Fibroblast of gingiva (primary cell): ENCODE measurements around the gene OPN1MW3.
"Not testable (repeated sequence)": the region's sequence is repeated elsewhere in the genome, so short reads cannot be mapped to it uniquely, and the experiment has no call there.

Source experiments
- DNase-seq: peaks from one replicate; pipeline ENCODE4 v3.0.0-alpha.2; 2011; ENCODE audit warnings: low read depth

The OPN1MW3 gene

DNA sequence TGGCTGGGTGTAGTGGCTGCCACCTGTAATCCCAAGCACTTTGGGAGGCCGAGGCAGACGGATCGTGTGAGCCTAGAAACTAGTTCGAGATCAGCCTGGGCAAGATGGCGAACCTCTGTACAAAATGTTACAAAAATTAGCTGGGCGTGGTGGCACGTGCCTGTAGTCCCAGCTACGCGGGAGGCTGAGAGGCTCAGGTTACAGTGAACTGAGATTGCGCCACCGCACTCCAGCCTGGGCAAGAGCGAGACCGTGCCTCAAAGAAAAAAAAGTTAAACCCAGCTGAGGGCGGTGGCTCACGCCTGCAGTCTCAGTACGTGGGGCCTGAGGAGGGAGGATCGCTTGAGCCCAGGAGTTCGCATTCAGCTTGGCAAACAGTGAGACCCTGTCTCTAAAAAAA lies 39.3 kb downstream of the OPN1MW3 start:
- no peak for DNase-seq

DNA sequence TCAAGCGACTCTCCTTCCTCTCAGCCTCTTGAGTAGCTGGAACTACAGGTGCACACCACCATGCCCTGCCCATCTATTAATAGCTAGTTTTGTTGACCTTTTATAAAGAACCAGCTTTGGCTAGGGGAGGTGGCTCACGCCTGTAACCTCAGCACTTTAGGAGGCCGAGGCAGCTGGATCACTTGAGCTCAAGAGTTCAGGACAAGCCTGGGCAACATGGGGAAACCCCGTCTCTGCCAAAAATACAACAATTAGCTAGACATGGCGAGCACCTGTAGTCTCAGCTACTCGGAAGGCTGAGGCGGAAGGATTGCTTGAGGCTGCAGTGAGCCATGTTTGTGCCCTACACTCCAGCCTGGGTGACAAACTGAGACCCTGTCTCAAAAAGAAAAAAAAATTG lies 40.9 kb downstream of the OPN1MW3 start:
- DNase-seq: no peak

DNA sequence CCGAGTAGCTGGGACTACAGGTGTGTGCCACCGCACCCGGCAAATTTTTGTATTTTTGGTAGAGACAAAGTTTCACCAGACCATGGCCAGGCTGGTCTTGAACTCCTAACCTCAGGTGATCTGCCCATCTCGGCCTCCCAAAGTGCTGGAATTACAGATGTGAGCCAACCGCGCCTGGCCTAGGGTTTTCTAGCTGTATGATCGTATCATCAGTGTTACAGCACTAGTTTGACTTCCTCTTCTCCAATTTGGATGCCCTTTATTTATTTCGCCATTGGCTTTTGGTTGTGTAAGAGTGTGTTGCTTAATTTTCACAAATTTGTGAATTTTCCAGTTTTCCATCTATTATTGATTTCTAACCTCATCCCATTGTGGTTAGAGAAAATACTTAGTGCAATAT lies 43.4 kb downstream of the OPN1MW3 start:
- DNase-seq: peak; percentile 13

DNA sequence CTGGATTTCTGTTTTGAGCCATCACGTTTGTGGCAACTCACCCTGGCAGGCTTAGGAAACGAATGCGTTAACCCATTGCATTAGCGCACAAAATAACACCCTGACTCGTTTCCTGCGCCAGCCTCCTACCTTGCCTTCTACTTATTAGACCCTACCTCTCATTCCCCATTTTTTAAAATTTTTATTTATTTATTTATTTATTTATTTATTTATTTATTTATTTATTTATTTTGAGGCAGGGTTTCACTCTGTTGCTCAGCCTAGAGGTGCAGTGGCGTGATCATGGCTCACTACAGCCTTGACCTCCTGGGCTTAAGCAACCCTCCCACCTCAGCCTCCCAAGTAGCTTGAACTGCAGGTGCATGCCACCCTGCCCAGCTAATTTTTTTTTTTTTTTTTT lies 45.6 kb downstream of the OPN1MW3 start:
- DNase-seq: not testable (repeated sequence)

DNA sequence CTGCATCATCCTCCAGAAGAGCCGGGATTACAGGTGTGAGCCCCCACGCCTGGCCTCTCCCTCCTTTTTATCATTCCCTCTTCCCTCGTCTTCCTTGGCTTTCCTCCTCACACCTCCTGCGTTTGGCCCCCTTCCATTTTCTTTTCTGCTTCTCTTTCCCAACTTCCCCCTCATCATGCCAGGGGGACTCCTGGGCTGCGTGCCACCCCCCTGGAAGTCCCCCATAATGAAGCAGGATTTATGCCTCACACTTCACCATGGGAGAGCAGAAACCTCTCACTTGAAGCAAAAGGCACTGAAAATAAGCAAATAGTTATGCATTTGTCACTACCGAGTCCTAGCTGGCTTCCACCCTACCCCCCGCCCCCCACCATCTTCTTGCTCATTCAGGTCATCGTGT lies 46.1 kb downstream of the OPN1MW3 start:
- no peak for DNase-seq

DNA sequence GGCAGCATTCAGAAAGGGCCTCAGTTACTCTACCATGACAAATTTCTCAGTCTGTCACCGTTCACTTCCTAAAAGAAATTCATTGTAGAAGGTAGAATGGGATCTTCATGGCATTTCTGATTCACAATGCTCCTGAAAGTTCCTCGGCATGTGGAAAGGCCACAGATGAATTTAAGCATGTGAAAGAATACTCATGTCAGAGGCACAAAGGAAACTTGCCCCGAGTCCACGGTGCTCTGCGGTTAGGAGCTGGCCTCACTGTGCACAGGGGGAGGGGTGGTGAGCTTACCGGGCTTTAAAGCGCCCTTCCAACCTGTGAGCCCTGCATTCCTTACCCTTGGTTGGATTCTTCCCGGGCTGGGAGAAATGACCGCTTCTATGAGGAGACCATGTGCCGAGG lies 47.5 kb downstream of the OPN1MW3 start:
- DNase-seq: no peak

DNA sequence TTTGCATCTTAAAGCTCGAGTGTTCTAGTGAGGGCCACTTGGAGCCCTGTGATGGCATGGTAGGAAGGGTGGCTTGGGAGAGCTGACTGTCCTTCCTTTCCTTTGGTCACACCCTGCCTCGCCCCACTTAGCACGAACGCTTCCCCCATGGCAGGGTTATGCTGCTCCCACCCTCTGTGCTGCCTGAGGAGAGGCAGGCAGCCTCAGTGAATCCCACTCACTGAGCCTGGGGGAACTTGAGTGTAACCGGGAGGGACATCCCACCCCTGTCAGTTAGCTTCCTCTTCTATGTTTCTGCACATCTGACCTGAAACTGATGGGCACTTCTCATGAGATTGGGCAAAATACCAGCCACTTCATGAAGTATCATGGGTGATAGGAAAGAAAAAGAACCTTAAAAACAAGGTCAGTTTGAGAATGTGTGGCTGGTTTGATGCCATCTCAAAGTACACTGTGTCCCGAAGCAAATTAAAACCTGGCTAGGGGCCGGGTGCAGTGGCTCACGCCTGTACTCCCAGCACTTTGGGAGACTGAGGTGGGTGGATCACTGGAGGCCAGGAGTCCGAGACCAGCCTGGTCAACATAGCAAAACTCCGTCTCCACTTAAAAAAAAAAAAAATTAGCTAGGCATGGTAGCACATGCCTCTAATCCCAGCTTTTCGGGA lies 48.3 kb downstream of the OPN1MW3 start:
- DNase-seq: no peak

DNA sequence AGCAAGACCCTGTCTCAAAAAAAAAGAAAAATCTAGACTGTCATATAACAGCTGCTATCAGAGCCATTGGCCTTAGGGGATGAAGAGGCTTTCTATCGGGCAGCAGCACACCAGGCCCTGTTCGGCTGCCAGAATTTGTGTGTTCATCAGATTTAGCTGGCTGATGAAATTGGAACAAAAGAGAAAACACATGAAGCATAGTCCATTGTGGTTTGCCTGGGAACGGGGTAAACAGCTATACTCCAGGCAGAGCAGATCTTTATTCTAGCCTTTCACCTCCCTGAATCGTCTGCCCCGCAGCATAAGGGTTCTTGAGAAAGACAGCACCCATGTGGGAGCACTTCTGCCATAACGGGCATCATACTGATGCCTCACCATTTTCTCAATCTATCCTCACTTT lies 49.8 kb downstream of the OPN1MW3 start:
- peak; percentile 10 for DNase-seq

DNA sequence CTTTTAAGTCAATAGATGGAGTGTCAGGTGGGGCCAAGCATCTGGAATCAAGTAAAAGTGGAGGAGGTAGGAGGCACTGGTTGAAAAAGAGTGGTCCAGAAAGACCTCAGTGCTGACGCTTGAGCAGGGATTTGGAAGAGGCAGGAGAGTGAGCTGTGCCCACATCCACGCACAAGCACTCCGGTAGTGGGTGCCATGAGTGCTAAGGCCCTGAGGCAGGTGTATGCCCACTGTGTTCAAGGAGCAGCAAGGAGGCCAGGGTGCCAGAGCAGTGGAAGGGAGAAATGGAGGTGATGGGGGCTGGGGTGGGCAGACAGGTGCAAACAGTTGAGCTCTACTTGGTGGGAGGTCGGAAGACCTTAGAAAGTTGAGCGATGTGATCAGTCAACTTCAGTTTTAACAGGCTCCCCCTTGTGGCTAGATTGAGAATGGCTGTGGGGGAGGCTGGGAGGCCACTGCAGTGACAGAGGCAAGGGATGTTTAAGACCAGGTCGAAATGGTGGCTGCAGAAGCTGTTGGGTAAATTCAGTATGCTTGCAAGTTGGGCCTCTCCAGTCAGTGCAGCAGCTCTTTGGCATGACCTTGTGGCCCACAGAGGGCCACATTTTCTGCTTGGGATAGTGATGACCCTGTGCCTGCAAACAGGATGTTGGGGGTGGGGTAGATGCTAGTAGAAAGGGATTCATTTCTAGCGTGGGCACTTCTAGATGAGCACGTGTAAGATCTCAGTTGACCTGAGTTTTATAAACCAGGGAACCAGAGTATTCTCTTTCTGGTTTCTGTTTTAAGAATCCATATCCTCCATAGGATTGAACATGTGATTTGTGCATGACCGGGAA lies 50.9 kb downstream of the OPN1MW3 start:
- peak; percentile 11 for DNase-seq

DNA sequence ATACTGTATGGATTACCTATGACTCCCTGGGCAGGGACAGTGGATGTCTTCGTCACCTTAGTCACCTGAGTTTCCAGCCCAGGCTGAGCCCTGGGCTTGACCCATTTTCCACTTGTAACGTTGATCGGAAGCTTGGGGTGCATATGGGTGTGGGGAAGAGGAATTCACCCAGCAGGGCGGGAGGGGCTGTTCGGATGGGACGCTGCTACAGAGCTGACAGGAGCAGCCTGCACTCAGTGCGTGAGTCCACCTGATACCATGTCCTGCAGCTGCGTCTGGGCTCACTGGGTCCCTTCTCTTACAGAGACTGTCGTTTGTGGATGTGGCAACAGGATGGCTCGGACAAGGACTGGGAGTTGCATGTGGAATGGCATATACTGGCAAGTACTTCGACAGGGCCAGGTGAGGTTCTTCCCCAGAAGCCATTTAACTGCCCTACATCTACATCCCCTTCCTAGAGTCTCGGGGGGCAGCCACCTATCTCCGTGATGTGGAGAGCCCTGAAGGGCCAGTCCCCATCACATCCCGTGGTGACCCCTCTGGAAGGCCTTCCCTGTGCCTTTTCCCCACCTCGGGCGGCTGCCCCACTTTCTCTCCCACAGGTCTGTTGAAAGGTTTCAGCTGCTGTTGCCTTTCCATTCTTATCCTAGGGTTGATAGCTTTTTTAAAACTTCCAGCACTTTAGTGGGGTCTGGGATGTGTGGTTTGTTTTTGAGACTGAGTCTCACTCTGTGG lies 51.8 kb downstream of the OPN1MW3 start:
- DNase-seq: no peak

DNA sequence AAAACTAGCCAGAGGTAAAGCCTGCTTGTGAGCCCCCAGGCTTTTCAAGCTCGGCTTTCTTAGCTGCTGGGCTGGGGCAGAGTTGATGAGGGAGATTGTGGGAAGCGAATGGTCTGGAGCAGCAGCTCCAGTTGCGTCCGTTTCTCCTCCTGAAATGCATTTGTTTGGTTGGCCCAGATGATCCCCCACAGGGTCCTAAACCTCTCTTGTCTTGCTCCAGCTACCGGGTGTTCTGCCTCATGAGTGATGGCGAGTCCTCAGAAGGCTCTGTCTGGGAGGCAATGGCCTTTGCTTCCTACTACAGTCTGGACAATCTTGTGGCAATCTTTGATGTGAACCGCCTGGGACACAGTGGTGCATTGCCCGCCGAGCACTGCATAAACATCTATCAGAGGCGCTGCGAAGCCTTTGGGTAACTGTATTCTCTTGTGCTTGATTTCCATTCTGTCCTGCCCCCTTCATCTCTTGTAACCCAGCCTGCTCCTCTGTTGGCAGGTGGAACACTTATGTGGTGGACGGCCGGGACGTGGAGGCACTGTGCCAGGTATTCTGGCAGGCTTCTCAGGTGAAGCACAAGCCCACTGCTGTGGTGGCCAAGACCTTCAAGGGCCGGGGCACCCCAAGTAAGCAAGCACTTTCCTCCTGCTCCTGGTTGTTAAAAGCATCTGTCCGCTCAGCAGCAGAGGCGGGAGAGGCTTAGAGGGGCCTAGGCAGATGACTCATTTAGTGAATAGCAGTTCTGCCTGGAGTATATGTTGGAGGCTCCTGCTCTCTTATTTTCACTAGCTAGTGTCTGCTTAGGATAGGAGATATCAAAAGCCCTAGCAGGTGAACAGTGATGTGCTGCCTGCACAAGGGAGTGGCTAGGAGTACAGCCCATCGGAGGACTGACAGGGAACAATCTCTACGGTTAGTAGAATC lies 53.5 kb downstream of the OPN1MW3 start:
- DNase-seq: no peak

DNA sequence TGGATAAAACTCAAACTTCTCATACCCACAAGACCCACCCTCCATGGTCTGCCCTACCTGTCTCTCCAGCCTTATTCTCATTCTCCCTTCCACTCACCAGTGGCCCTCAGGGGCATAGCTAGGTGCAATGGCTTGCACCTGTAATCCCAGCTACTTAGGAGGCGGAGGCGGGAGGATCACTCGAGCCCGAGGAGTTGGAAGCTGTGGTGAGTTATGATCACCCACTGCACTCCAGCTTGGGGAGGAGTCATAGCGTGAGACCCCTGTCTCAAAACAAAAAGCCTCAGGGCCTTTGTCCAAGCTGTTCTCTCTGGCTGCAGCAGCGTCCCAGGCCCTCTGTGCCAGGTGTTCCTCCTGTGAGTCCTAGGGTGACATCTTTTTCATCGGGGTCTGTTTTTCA lies 54.7 kb downstream of the OPN1MW3 start:
- DNase-seq: no peak

DNA sequence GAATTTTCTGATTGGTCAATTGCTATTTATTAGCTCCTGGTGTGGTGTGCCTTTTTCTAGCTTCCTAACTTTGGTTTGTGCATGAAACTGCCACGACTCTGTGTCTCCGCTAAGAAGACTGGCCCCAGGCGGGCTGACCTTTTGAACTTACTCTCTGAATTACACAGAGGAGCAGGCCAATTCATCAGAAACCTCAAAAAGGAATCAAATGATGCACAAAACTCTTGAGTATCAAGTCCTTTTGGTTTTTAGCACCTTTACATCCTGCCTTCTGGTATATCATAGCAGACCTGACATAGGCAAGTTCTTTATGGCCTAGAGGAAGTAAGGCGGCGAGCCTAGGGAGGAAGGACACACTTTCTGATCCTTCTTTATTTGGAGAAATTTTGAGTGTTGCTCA lies 55.8 kb downstream of the OPN1MW3 start:
- DNase-seq: no peak

DNA sequence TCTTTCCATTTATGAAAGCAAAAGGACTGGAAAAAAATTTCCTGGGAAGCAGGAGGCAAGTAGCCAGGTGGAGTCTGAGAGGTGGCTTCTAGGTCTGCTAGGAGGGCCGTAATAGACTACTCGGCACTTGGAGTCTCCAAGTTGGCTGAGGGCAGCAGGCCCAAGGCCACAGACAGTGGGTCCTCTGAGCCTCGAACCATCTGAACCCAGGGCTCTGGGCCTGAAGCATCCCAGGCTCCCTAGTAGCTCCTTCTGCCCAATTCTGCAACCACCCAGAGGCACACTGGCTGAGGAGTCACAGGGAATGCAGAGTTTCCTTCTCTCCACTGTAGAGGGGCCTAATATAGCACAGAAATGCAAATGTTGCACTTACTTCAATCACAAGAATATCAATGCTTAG lies 58.0 kb downstream of the OPN1MW3 start:
- DNase-seq: no peak

DNA sequence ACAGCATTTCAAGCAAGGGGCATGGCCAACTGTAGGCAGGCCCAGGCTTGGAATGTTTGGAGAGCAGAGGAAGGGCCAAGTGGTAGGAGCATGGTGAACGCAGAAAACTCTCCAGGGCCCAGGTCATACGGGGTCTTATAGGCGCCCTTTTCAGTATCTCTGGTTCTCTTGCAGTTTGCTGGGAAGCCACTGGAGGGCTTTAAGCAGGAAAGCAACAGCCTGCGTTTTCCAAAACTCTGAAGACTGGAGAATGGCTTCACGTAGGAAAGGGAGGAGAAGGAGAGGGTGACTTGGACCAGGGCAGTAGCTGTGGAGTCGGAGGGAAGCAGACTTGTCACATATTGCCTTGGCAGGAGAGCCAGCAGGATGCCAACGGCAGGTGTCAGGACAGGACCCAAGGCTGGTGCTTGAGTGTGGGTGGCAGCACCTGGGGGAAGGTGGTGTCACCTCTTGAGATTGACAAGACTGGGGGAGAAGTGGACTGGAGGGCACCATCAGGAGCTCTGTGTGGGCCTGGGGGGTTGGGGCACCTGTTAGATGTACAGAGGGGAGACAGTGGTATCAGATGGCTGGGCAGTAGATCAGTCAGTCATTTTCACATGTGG lies 60.1 kb downstream of the OPN1MW3 start:
- DNase-seq: peak; percentile 4

DNA sequence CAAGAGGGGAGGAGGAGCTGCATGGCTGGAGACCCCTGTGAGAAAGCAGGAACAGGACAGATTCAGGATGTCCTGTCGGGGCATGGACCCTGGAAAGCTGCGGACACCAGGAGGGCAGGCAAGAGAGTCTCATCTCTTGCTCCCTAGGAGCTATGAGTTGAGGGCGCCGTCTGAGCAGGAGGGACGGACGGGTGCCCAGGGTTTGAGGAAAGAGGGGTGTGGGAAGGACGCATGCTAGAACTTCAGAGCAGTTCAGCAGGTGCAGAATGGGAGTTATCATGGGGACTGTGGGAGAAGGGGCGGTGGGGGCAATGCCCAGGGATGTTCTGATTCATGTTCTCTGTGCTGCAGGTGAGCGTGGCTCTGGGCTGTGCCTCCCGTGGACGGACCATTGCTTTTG lies 63.0 kb downstream of the OPN1MW3 start:
- no peak for DNase-seq
